HepG2 (cell line): ENCODE results near the gene SIDT1. TPM values are rescaled to one million over a fixed set of nuclear protein-coding genes. Genes with fewer than 3 reads are reported as not detected.

Source experiments
- ATAC-seq: fragments of 200-7000 bp; cut with Tn5 transposase; 3 replicates; pipeline ENCODE4 v1.9.1; 2020; ENCODE audit warnings: mild to moderate bottlenecking, moderate library complexity
- BruUV-seq: library from RNA; stranded (reverse); fragments of 400-500 nt; replicated peaks from 2 replicates; lab custom pipeline; 2021; lab: Mats Ljungman, UMichigan
- CTCF ChIA-PET: fragments of 300-600 bp; formaldehyde crosslinking; extraction: SDS; loops from one replicate; lab custom pipeline; 2021; ENCODE audit warnings: low total read pairs, inconsistent platforms, low intra/inter-chr PET ratio; lab: Yijun Ruan, JAX
- POLR2A ChIA-PET: fragments of 350-600 bp; sonication (Branson Sonifier 250); formaldehyde crosslinking; loops from one replicate; lab custom pipeline; 2020; ENCODE audit warnings: antibody characterized with exemption, inconsistent platforms; lab: Yijun Ruan, JAX
- DNase-seq: peaks from one replicate; pipeline ENCODE4 v3.0.0-alpha.2; 2015; ENCODE audit warnings: low spot score
- FAIRE-seq: peaks from 3 replicates; lab custom pipeline; 2011; peaks lifted over from hg19 to GRCh38; lab: Jason Lieb, UNC
- H2AFZ ChIP-seq: one replicate; pipeline ENCODE4 v1.6.1; 2011; ENCODE audit warnings: low read length, inconsistent platforms
- H3K27ac ChIP-seq: fragments of 300-600 bp; 3 replicates; pipeline ENCODE4 v1.8.0; 2011; ENCODE audit warnings: mixed run types, mild to moderate bottlenecking, mixed read lengths, low read length, inconsistent platforms; ENCODE audit not compliant: insufficient read depth; ENCODE audit errors: extremely low read length
- H3K27me3 ChIP-seq, 2 experiments: fragments of 200-600 bp in 1 of 2; 2 replicates in 1 of 2; 3 replicates in 1 of 2; pipeline versions ENCODE4 v1.6.0 to v1.8.0; 2011; ENCODE audit warnings: low read length in 2 of 2, mild to moderate bottlenecking in 2 of 2, moderate library complexity in 2 of 2, inconsistent platforms in 1 of 2; ENCODE audit not compliant: insufficient read depth in 2 of 2, control insufficient read depth in 1 of 2
- H3K36me3 ChIP-seq, 2 experiments: fragments of 200-600 bp in 1 of 2; replicated peaks in 1 of 2; 2 replicates in 1 of 2; 3 replicates in 1 of 2; pipeline versions ENCODE4 v1.5.1 to v1.8.0; 2011; ENCODE audit warnings: low read length in 2 of 2, inconsistent platforms in 1 of 2; ENCODE audit not compliant: insufficient read depth in 2 of 2, control insufficient read depth in 1 of 2
- H3K4me1 ChIP-seq: 2 replicates; pipeline ENCODE4 v1.5.1; 2012; ENCODE audit warnings: low read length, inconsistent platforms; ENCODE audit not compliant: insufficient read depth
- H3K4me2 ChIP-seq: 2 replicates; pipeline ENCODE4 v1.6.0; 2011; ENCODE audit warnings: low read depth, low read length, inconsistent platforms
- H3K4me3 ChIP-seq, 3 experiments: fragments of 200-600 bp in 1 of 3; sonication (generic), shearing (Covaris generic) in 1 of 3; replicated peaks in 1 of 3; 2 replicates each; pipeline ENCODE4 v1.5.1; 2011 to 2016; ENCODE audit warnings: low read length in 3 of 3, inconsistent platforms in 2 of 3, low read depth in 2 of 3, mild to moderate bottlenecking in 2 of 3, control low read depth in 1 of 3, mixed read lengths in 1 of 3; ENCODE audit not compliant: insufficient read depth in 1 of 3
- H3K79me2 ChIP-seq: one replicate; pipeline ENCODE4 v1.6.1; 2011; ENCODE audit warnings: low read length, inconsistent platforms; ENCODE audit not compliant: insufficient read depth
- H3K9ac ChIP-seq: 2 replicates; pipeline ENCODE4 v1.6.0; 2011; ENCODE audit warnings: mild to moderate bottlenecking, low read depth, low read length, inconsistent platforms; ENCODE audit not compliant: insufficient read depth
- H3K9me3 ChIP-seq: 2 replicates; pipeline ENCODE4 v1.5.1; 2012; ENCODE audit warnings: mild to moderate bottlenecking, low read length
- H4K20me1 ChIP-seq: 2 replicates; pipeline ENCODE4 v1.6.0; 2011; ENCODE audit warnings: inconsistent platforms, mild to moderate bottlenecking, low read length, moderate library complexity; ENCODE audit not compliant: insufficient read depth
- AHR ChIP-seq: IDR thresholded peaks from 2 replicates; pipeline ENCODE4 v1.6.1; 2018; ENCODE audit warnings: missing genetic modification reagents, missing compliant biosample characterization
- DNMT3B ChIP-seq: conservative IDR thresholded peaks from 2 replicates; pipeline ENCODE4 v1.6.1; 2016; ENCODE audit warnings: missing biosample characterization, control low read depth
- GABPB1 ChIP-seq: IDR thresholded peaks from 2 replicates; pipeline ENCODE4 v1.6.1; 2016; ENCODE audit warnings: mild to moderate bottlenecking, missing genetic modification reagents, moderate library complexity, missing compliant biosample characterization
- PLRG1 ChIP-seq: fragments of 450-650 bp; conservative IDR thresholded peaks from 2 replicates; pipeline ENCODE4 v1.6.1; 2016
- PRDM15 ChIP-seq: sonication (generic); formaldehyde crosslinking; IDR thresholded peaks from 2 replicates; pipeline ENCODE4 v1.4.0; 2020; ENCODE audit warnings: missing genetic modification reagents
- SAP130 ChIP-seq: IDR thresholded peaks from 2 replicates; pipeline ENCODE4 v1.6.1; 2016; ENCODE audit warnings: low read depth
- TBP ChIP-seq: sonication (generic); formaldehyde crosslinking; IDR thresholded peaks from 2 replicates; pipeline ENCODE4 v1.5.0; 2020; ENCODE audit warnings: missing genetic modification reagents
- TEAD3 ChIP-seq: optimal IDR thresholded peaks from 2 replicates; pipeline ENCODE3; 2016; ENCODE audit warnings: borderline replicate concordance
- ZNF354B ChIP-seq: sonication (generic); formaldehyde crosslinking; IDR thresholded peaks from 2 replicates; pipeline ENCODE4 v1.8.0; 2022; ENCODE audit warnings: mild to moderate bottlenecking, missing genetic modification reagents
- ZNF749 ChIP-seq: sonication (generic); formaldehyde crosslinking; IDR thresholded peaks from 2 replicates; pipeline ENCODE4 v1.8.0; 2022; ENCODE audit warnings: mild to moderate bottlenecking, missing genetic modification reagents, moderate library complexity, borderline replicate concordance
- WGBS: methylation state at CpG from one replicate; pipeline ENCODE4 v1.1.6; 2017; ENCODE audit warnings: low lambda C conversion rate; 5-methylcytosine and 5-hydroxymethylcytosine counted together
- in situ Hi-C: cut with HindIII; loops from 2 replicates; pipeline ENCODE4 v1.10.0; 2017; ENCODE audit warnings: low pct_unique_long_range_greater_than_20kb; ENCODE audit not compliant: extremely low pct_ligation_motif_present
- intact Hi-C: fragments of 100-400 bp; cut with micrococcal nuclease; formaldehyde crosslinking; loops from one replicate; pipeline ENCODE4 v1.10.0; 2022; ENCODE audit not compliant: unreplicated experiment
- polyA plus RNA-seq, 8 experiments: library from polyadenylated mRNA; depleted of rRNA in 3 of 8; stranded (reverse) in 7 of 8; unstranded in 1 of 8; fragments of >200 nt; fragmentation: Illumina TruSeq in 4 of 8; extraction: Trizol in 4 of 8; gene quantifications; 2 replicates each; pipeline versions ENCODE4 v1.2.1 to v1.2.3, GENCODE V29; 2011 to 2016; ENCODE audit warnings: low read depth in 4 of 8, missing spikeins in 1 of 8, mixed read lengths in 1 of 8; ENCODE audit not compliant: insufficient read depth in 1 of 8
- total RNA-seq, 5 experiments: library from RNA; depleted of rRNA; stranded (reverse); fragments of >200 nt; fragmentation: Illumina TruSeq; extraction: Trizol; gene quantifications; 2 replicates each; pipeline ENCODE4 v1.2.3, GENCODE V29; 2016; ENCODE audit warnings: low read depth in 1 of 5
- TF ChIP-seq, protein P1 (sequence below): fragments of 450-650 bp; IDR thresholded peaks from 2 replicates; pipeline ENCODE4 v1.6.1; 2017
- TF ChIP-seq, protein P2 (sequence below): sonication (generic); formaldehyde crosslinking; IDR thresholded peaks from 2 replicates; pipeline ENCODE4 v1.5.1; 2020; ENCODE audit warnings: missing genetic modification reagents, mild to moderate bottlenecking, borderline replicate concordance

The SIDT1 gene
- total and polyA plus RNA-seq, 2 of the 13 experiments (the other 11 are each of a cell fraction or from before 2014, with no cell fraction given) = 0.07 TPM

- FAIRE-seq (peak; percentile 52), ATAC-seq (peak; percentile 46), DNase-seq (peak; percentile 44)
- H3K4me1 ChIP-seq = peaks cover 28% of the 10 kb centered on the region
- H3K9ac ChIP-seq = peak overlapping the region; percentile 75
- no peaks in the 10 kb centered on the region for H3K36me3 ChIP-seq
- peak overlapping the region; percentile 66 to 86 (median 75); a peak in 5 of 6 replicates for H3K4me3 ChIP-seq
- H3K27ac ChIP-seq = peak overlapping the region; percentile 78
- intact Hi-C loops = loop anchor here (5.0 to 10.0 kb wide), 2 partner anchors 61 to 539 kb away; partner anchors contain the start of genes CCDC191 and QTRT2
- POLR2A ChIA-PET = interaction anchor here (0.7 to 2.3 kb wide), 5 partner anchors 9 to 147 kb away, joined by 3 to 19 read pairs (median 5); no protein-coding TSS in a partner anchor
- H3K4me2 ChIP-seq = peak overlapping the region; percentile 91
- in situ Hi-C loops = no loop called here
- H3K27me3 ChIP-seq = no peaks in the 10 kb centered on the region; a peak in 2 of 5 replicates
- CTCF ChIA-PET = no interaction called here
- peak overlapping the region; percentile 52 for H2AFZ ChIP-seq
- H3K79me2 ChIP-seq = peaks cover 17% of the 10 kb centered on the region
- no peaks in the 10 kb centered on the region for H4K20me1 ChIP-seq
- H3K9me3 ChIP-seq = no peaks in the 10 kb centered on the region
- WGBS = 7% methylated on average over 5 of the region's 5 CpGs
- BruUV-seq = no TSS peak
- TF ChIP-seq, protein P1, sequence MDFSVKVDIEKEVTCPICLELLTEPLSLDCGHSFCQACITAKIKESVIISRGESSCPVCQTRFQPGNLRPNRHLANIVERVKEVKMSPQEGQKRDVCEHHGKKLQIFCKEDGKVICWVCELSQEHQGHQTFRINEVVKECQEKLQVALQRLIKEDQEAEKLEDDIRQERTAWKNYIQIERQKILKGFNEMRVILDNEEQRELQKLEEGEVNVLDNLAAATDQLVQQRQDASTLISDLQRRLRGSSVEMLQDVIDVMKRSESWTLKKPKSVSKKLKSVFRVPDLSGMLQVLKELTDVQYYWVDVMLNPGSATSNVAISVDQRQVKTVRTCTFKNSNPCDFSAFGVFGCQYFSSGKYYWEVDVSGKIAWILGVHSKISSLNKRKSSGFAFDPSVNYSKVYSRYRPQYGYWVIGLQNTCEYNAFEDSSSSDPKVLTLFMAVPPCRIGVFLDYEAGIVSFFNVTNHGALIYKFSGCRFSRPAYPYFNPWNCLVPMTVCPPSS = no peak
- peak; percentile 47 for TF ChIP-seq TEAD3 (CRISPR knock-in tag)
- no peak for TF ChIP-seq ZNF354B (CRISPR knock-in tag)
- no peak for TF ChIP-seq ZNF749 (CRISPR knock-in tag)
- TF ChIP-seq GABPB1 (CRISPR knock-in tag) = no peak; the same call in 1 of the 2 replicates
- no peak for TF ChIP-seq AHR (CRISPR knock-in tag)
- TF ChIP-seq PLRG1 = no peak
- peak; percentile 20; the same call in 1 of the 2 replicates for TF ChIP-seq SAP130
- TF ChIP-seq DNMT3B (CRISPR knock-in tag) = no peak
- TF ChIP-seq PRDM15 (CRISPR knock-in tag) = peak; percentile 84
- TF ChIP-seq, protein P2, sequence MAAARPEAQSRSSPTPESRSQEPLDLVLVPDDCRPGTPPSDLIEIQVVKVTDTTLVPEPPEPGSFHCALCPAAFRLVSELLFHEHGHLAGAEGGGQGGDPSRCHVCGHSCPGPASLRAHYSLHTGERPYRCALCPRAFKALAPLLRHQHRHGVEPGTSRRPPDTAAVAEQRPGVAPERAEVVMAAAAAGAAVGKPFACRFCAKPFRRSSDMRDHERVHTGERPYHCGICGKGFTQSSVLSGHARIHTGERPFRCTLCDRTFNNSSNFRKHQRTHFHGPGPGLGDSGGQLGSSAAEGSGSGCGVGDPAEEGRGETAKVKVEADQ (CRISPR knock-in tag) = no peak
- no peak for TF ChIP-seq TBP
These were observed 16.2 kb upstream of the SIDT1 start for GRCh38 chr3:113516115-113516505.
